H1 (cell line): ENCODE measurements around the gene ATP1A3. TPM values are rescaled to one million over a fixed set of nuclear protein-coding genes. Genes with fewer than 3 reads are reported as not detected.
"Not testable (repeated sequence)": the region's sequence is repeated elsewhere in the genome, so short reads cannot be mapped to it uniquely, and the experiment has no call there.

Experiments used
- CTCF ChIA-PET: fragments of 300-600 bp; sonication (Branson Sonifier 250); formaldehyde crosslinking; loops from one replicate; lab custom pipeline; 2021; ENCODE audit not compliant: partially characterized antibody; lab: Charles Lee
- POLR2A ChIA-PET: fragments of 300-600 bp; sonication (Branson Sonifier 250); formaldehyde crosslinking; loops from one replicate; lab custom pipeline; 2021; ENCODE audit warnings: inconsistent platforms; ENCODE audit not compliant: partially characterized antibody; lab: Charles Lee
- DNase-seq, 2 experiments: peaks; one replicate each; pipeline versions ENCODE4 v3.0.0 to v3.0.0-alpha.2; 2010 to 2022; ENCODE audit warnings: low spot score in 2 of 2, low read depth in 1 of 2, mixed read lengths in 1 of 2
- FAIRE-seq: peaks from 2 replicates; lab custom pipeline; 2011; peaks lifted over from hg19 to GRCh38; lab: Jason Lieb, UNC
- H2AFZ ChIP-seq: 2 replicates; pipeline ENCODE4 v1.8.1; 2012; ENCODE audit warnings: low read length, inconsistent platforms
- H2AK5ac ChIP-seq: 2 replicates; pipeline ENCODE4 v1.6.1; 2013; ENCODE audit warnings: low read depth, low read length
- H2BK120ac ChIP-seq: replicated peaks from 2 replicates; pipeline ENCODE3; 2013; ENCODE audit warnings: low read depth, low read length, inconsistent platforms
- H2BK12ac ChIP-seq: 2 replicates; pipeline ENCODE4 v1.6.1; 2013; ENCODE audit warnings: low read depth, low read length
- H2BK15ac ChIP-seq: 2 replicates; pipeline ENCODE4 v1.6.1; 2013; ENCODE audit warnings: low read length
- H2BK20ac ChIP-seq: 2 replicates; pipeline ENCODE4 v1.6.1; 2013; ENCODE audit warnings: low read length
- H2BK5ac ChIP-seq: 2 replicates; pipeline ENCODE4 v1.6.1; 2013; ENCODE audit warnings: low read depth, low read length
- H3K14ac ChIP-seq: 2 replicates; pipeline ENCODE4 v1.6.1; 2013; ENCODE audit warnings: inconsistent platforms; ENCODE audit not compliant: insufficient read length
- H3K18ac ChIP-seq: 2 replicates; pipeline ENCODE4 v1.6.1; 2013; ENCODE audit warnings: low read length; ENCODE audit errors: extremely low read depth
- H3K23ac ChIP-seq: 2 replicates; pipeline ENCODE4 v1.6.1; 2013; ENCODE audit warnings: inconsistent platforms; ENCODE audit not compliant: insufficient read length
- H3K23me2 ChIP-seq: 2 replicates; pipeline ENCODE4 v1.6.1; 2013; ENCODE audit warnings: low read depth, low read length
- H3K27ac ChIP-seq: 2 replicates; pipeline ENCODE4 v1.6.1; 2011; ENCODE audit warnings: low read depth, low read length, inconsistent platforms
- H3K27me3 ChIP-seq, 4 experiments: replicated peaks in 1 of 4; 1 replicate in 1 of 4; 2 replicates in 3 of 4; pipeline versions ENCODE4 v1.6.1 to v1.8.1; 2011 to 2013; ENCODE audit warnings: low read length in 3 of 4, mild to moderate bottlenecking in 3 of 4, inconsistent platforms in 2 of 4, mixed read lengths in 2 of 4, moderate library complexity in 1 of 4; ENCODE audit not compliant: control insufficient read depth in 3 of 4, insufficient read depth in 3 of 4; ENCODE audit errors: extremely low read depth in 1 of 4
- H3K36me3 ChIP-seq, 4 experiments: 2 replicates each; pipeline versions ENCODE4 v1.6.1 to v1.8.1; 2011 to 2013; ENCODE audit warnings: mild to moderate bottlenecking in 4 of 4, low read length in 3 of 4, moderate library complexity in 2 of 4, control low read depth in 1 of 4, inconsistent platforms in 1 of 4; ENCODE audit not compliant: insufficient read depth in 4 of 4, control insufficient read depth in 2 of 4
- H3K4ac ChIP-seq: replicated peaks from 2 replicates; pipeline ENCODE3; 2013; ENCODE audit warnings: low read length, low read depth, mixed read lengths, inconsistent platforms; ENCODE audit not compliant: insufficient read length
- H3K4me1 ChIP-seq, 4 experiments: replicated peaks in 1 of 4; 1 replicate in 1 of 4; 2 replicates in 3 of 4; pipeline versions ENCODE4 v1.6.1 to v1.8.1; 2011 to 2013; ENCODE audit warnings: low read length in 3 of 4, inconsistent platforms in 2 of 4, mixed read lengths in 1 of 4; ENCODE audit not compliant: insufficient read depth in 4 of 4, control insufficient read depth in 3 of 4
- H3K4me2 ChIP-seq, 2 experiments: 2 replicates each; pipeline versions ENCODE4 v1.6.1 to v1.8.1; 2011 to 2013; ENCODE audit warnings: low read depth in 2 of 2, low read length in 2 of 2, control low read depth in 1 of 2, inconsistent platforms in 1 of 2, mild to moderate bottlenecking in 1 of 2; ENCODE audit not compliant: insufficient read depth in 1 of 2
- H3K4me3 ChIP-seq, 4 experiments: fragments of 200-600, 300-600 bp in 1 of 4; sonication (generic), shearing (Covaris generic), sonication (Bioruptor Twin) in 1 of 4; 2 replicates each; pipeline versions ENCODE4 v1.5.1 to v1.8.1; 2011 to 2016; ENCODE audit warnings: low read length in 4 of 4, low read depth in 3 of 4, control low read depth in 2 of 4, inconsistent platforms in 2 of 4, mild to moderate bottlenecking in 2 of 4, mixed read lengths in 1 of 4, moderate library complexity in 1 of 4; ENCODE audit not compliant: insufficient read depth in 2 of 4; ENCODE audit errors: extremely low read depth in 1 of 4
- H3K56ac ChIP-seq: replicated peaks from 2 replicates; pipeline ENCODE3; 2013; ENCODE audit warnings: low read depth, mild to moderate bottlenecking, mixed read lengths, low read length, inconsistent platforms; ENCODE audit not compliant: insufficient read length
- H3K79me1 ChIP-seq: 2 replicates; pipeline ENCODE4 v1.6.1; 2013; ENCODE audit warnings: low read depth, low read length, control low read depth
- H3K79me2 ChIP-seq, 2 experiments: 2 replicates each; pipeline versions ENCODE4 v1.6.1 to v1.8.1; 2012 to 2013; ENCODE audit warnings: low read length in 2 of 2, mild to moderate bottlenecking in 2 of 2, inconsistent platforms in 1 of 2; ENCODE audit not compliant: insufficient read depth in 2 of 2, control insufficient read depth in 1 of 2
- H3K9ac ChIP-seq, 4 experiments: replicated peaks in 1 of 4; 1 replicate in 1 of 4; 2 replicates in 3 of 4; pipeline versions ENCODE4 v1.6.1 to v1.8.1; 2011 to 2013; ENCODE audit warnings: low read depth in 3 of 4, low read length in 3 of 4, control low read depth in 2 of 4, mild to moderate bottlenecking in 2 of 4, moderate library complexity in 2 of 4, inconsistent platforms in 1 of 4; ENCODE audit errors: extremely low read depth in 1 of 4
- H3K9me3 ChIP-seq, 2 experiments: 2 replicates each; pipeline versions ENCODE4 v1.6.1 to v1.8.1; 2012 to 2013; ENCODE audit warnings: mild to moderate bottlenecking in 2 of 2, moderate library complexity in 2 of 2, control low read depth in 1 of 2, inconsistent platforms in 1 of 2, low read depth in 1 of 2, low read length in 1 of 2, mixed read lengths in 1 of 2; ENCODE audit not compliant: insufficient read depth in 2 of 2
- H4K20me1 ChIP-seq, 2 experiments: replicated peaks in 1 of 2; 2 replicates each; pipeline versions ENCODE3 to v1.8.1; 2011 to 2013; ENCODE audit warnings: inconsistent platforms in 2 of 2, low read length in 2 of 2, mild to moderate bottlenecking in 1 of 2; ENCODE audit not compliant: insufficient read depth in 2 of 2, control insufficient read depth in 1 of 2
- H4K5ac ChIP-seq: 2 replicates; pipeline ENCODE4 v1.6.1; 2013; ENCODE audit warnings: low read length, low read depth, mixed read lengths, inconsistent platforms; ENCODE audit not compliant: insufficient read length
- H4K8ac ChIP-seq: 2 replicates; pipeline ENCODE4 v1.8.0; 2013; ENCODE audit warnings: mild to moderate bottlenecking, moderate library complexity, low read length, inconsistent platforms; ENCODE audit not compliant: insufficient read depth; ENCODE audit errors: extremely low read depth
- H4K91ac ChIP-seq: replicated peaks from 2 replicates; pipeline ENCODE3; 2013; ENCODE audit warnings: low read length, mixed read lengths, inconsistent platforms; ENCODE audit not compliant: insufficient read length
- polyA plus RNA-seq, 7 experiments: library from polyadenylated mRNA; depleted of rRNA in 3 of 7; stranded (reverse) in 5 of 7; unstranded in 2 of 7; fragments of >200 nt in 5 of 7; fragments of 200-250 nt in 2 of 7; gene quantifications; 1 replicate in 5 of 7; 2 replicates in 1 of 7; 4 replicates in 1 of 7; pipeline versions ENCODE4 v1.2.1 to v1.2.3, GENCODE V29; 2011 to 2013; ENCODE audit warnings: missing spikeins in 2 of 7, mixed read lengths in 2 of 7
- total RNA-seq: library from RNA; stranded (reverse); fragmentation: NEBNext Ultra II Directional; extraction: Animal tissue kit (Norgen Biotek cat#: 25700); gene quantifications from 2 replicates; pipeline ENCODE4 v1.2.1, GENCODE V29; 2021

The ATP1A3 gene
- total and polyA plus RNA-seq, 2 of the 8 experiments (the other 6 are each of a cell fraction or from before 2014, with no cell fraction given) = 11.1 to 41.2 TPM

DNA sequence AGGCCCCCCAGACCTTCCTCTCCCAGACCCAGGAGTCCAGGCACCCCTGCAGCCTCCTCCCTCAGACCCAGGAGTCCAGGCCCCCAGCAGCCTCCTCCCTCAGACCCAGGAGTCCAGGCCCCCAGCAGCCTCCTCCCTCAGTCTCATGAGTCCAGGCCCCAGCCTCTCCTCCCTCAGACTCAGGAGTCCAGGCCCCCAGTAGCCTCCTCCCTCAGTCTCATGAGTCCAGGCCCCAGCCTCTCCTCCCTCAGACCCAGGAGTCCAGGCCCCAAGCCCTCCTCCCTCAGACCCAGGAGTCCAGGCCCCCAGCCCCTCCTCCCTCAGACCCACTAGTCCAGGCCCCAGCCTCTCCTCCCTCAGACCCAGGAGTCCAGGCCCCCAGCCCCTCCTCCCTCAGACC is 54.8 kb downstream of the ATP1A3 start:
- not testable (repeated sequence) for DNase-seq, H4K8ac ChIP-seq, H3K9me3 ChIP-seq, H3K36me3 ChIP-seq, H4K20me1 ChIP-seq, H3K4ac ChIP-seq, H4K91ac ChIP-seq, H3K56ac ChIP-seq, H2BK15ac ChIP-seq, H3K79me1 ChIP-seq, H2BK5ac ChIP-seq, H2BK20ac ChIP-seq, FAIRE-seq, H3K23ac ChIP-seq, H3K79me2 ChIP-seq, H3K18ac ChIP-seq, H3K27ac ChIP-seq, H2BK120ac ChIP-seq, H2BK12ac ChIP-seq, H3K23me2 ChIP-seq, H3K4me1 ChIP-seq, H4K5ac ChIP-seq, H3K9ac ChIP-seq, H2AK5ac ChIP-seq, H3K4me3 ChIP-seq, H2AFZ ChIP-seq, H3K14ac ChIP-seq
- ChIA-PET CTCF (interaction anchor here (0.5 to 1.0 kb wide), 5 partner anchors 13 to 587 kb away, joined by 3 to 6 read pairs (median 3); no protein-coding TSS in a partner anchor), POLR2A (interaction anchor here (1.0 to 1.5 kb wide), 4 partner anchors 10 to 69 kb away, joined by 3 to 6 read pairs (median 4); no protein-coding TSS in a partner anchor)
- peak overlapping the region in 1 of 2 experiments; percentile 61; a peak in 1 of 4 replicates for H3K4me2 ChIP-seq
- peaks cover 13 to 56% (median 49%) of the 10 kb centered on the region in 4 experiments for H3K27me3 ChIP-seq
